K562 (cell line): Measurements from ENCODE around the gene FBXW7. TPM values are rescaled to one million over a fixed set of nuclear protein-coding genes. Genes with fewer than 3 reads are reported as not detected.

Experiments
- ATAC-seq: fragments of 200-7000 bp; cut with Tn5 transposase; 3 replicates; pipeline ENCODE4 v1.9.1; 2020; ENCODE audit warnings: moderate library complexity
- BruUV-seq: library from RNA; stranded (reverse); fragments of 400-500 nt; replicated peaks from 2 replicates; lab custom pipeline; 2021; lab: Mats Ljungman, UMichigan
- CTCF ChIA-PET: fragments of 300-600 bp; formaldehyde crosslinking; extraction: SDS; loops from one replicate; lab custom pipeline; 2021; ENCODE audit warnings: low intra/inter-chr PET ratio; lab: Yijun Ruan, JAX
- POLR2A ChIA-PET: fragments of 300-600, 350-650 bp; sonication (Branson Sonifier 250); formaldehyde crosslinking; extraction: SDS; loops from one replicate; lab custom pipeline; 2021; ENCODE audit warnings: antibody characterized with exemption, inconsistent platforms; lab: Yijun Ruan, JAX
- DNase-seq, 4 experiments: peaks; one replicate each; pipeline versions ENCODE4 v3.0.0 to v3.0.0-alpha.2; 2011 to 2018; ENCODE audit warnings: low spot score in 3 of 4, mixed read lengths in 3 of 4; ENCODE audit errors: extremely low read depth in 1 of 4
- FAIRE-seq: peaks from 2 replicates; lab custom pipeline; 2011; peaks lifted over from hg19 to GRCh38; lab: Jason Lieb, UNC
- H2AFZ ChIP-seq: 2 replicates; pipeline ENCODE4 v1.6.0; 2011; ENCODE audit warnings: low read depth, low read length, control low read depth, inconsistent platforms
- H3K27ac ChIP-seq: fragments of 200-600 bp; 3 replicates; pipeline ENCODE4 v1.8.0; 2011; ENCODE audit warnings: low read depth, mild to moderate bottlenecking, control low read depth, inconsistent platforms, low read length, moderate library complexity, mixed read lengths; ENCODE audit errors: extremely low read depth
- H3K27me3 ChIP-seq, 2 experiments: fragments of 300-600 bp in 1 of 2; 2 replicates in 1 of 2; 3 replicates in 1 of 2; pipeline versions ENCODE4 v1.6.0 to v1.8.0; 2011; ENCODE audit warnings: inconsistent platforms in 2 of 2, low read length in 2 of 2, mild to moderate bottlenecking in 1 of 2, mixed read lengths in 1 of 2, moderate library complexity in 1 of 2; ENCODE audit not compliant: control insufficient read depth in 2 of 2, insufficient read depth in 2 of 2
- H3K36me3 ChIP-seq: fragments of 300-600 bp; 3 replicates; pipeline ENCODE4 v1.8.0; 2011; ENCODE audit warnings: mild to moderate bottlenecking, low read length, inconsistent platforms; ENCODE audit not compliant: control insufficient read depth, insufficient read depth
- H3K4me1 ChIP-seq, 2 experiments: fragments of 200-600 bp in 1 of 2; replicated peaks in 1 of 2; 2 replicates in 1 of 2; 3 replicates in 1 of 2; pipeline versions ENCODE4 v1.5.1 to v1.8.0; 2011; ENCODE audit warnings: inconsistent platforms in 2 of 2, low read length in 2 of 2, mild to moderate bottlenecking in 1 of 2, mixed read lengths in 1 of 2, moderate library complexity in 1 of 2; ENCODE audit not compliant: control insufficient read depth in 2 of 2, insufficient read depth in 2 of 2
- H3K4me2 ChIP-seq: 2 replicates; pipeline ENCODE4 v1.6.1; 2011; ENCODE audit warnings: low read length, control low read depth, inconsistent platforms, mixed read lengths; ENCODE audit not compliant: insufficient read depth
- H3K4me3 ChIP-seq: fragments of 200-600 bp; sonication (generic), shearing (Covaris generic); 2 replicates; pipeline ENCODE4 v1.5.1; 2016; ENCODE audit warnings: control low read depth, inconsistent platforms
- H3K79me2 ChIP-seq: fragments of 200-600 bp; 3 replicates; pipeline ENCODE4 v1.8.0; 2011; ENCODE audit warnings: low read length, inconsistent platforms; ENCODE audit not compliant: control insufficient read depth, insufficient read depth
- H3K9ac ChIP-seq, 2 experiments: 2 replicates each; pipeline versions ENCODE4 v1.6.0 to v1.6.1; 2011; ENCODE audit warnings: low read depth in 2 of 2, low read length in 2 of 2, control low read depth in 1 of 2, inconsistent platforms in 1 of 2, mild to moderate bottlenecking in 1 of 2, mixed read lengths in 1 of 2; ENCODE audit not compliant: insufficient read depth in 1 of 2
- H3K9me1 ChIP-seq: one replicate; pipeline ENCODE4 v1.6.0; 2011; ENCODE audit warnings: inconsistent platforms, mild to moderate bottlenecking, low read length, moderate library complexity; ENCODE audit not compliant: control insufficient read depth, insufficient read depth
- H3K9me3 ChIP-seq: replicated peaks from 2 replicates; pipeline ENCODE4 v1.5.1; 2011; ENCODE audit warnings: low read depth, low read length, inconsistent platforms; ENCODE audit not compliant: control insufficient read depth, insufficient read depth
- H4K20me1 ChIP-seq: replicated peaks from 2 replicates; pipeline ENCODE4 v1.6.1; 2011; ENCODE audit warnings: low read length, inconsistent platforms, mixed read lengths; ENCODE audit not compliant: control insufficient read depth, insufficient read depth
- ARID1B ChIP-seq: fragments of 450-650 bp; IDR thresholded peaks from 2 replicates; pipeline ENCODE4 v1.6.1; 2016; ENCODE audit warnings: antibody characterized with exemption, mild to moderate bottlenecking, inconsistent platforms
- BHLHE40 ChIP-seq: IDR thresholded peaks from 2 replicates; pipeline ENCODE4 v1.6.1; 2011; ENCODE audit warnings: low read length, improper control_type of control experiment
- EZH2 ChIP-seq: IDR thresholded peaks from 2 replicates; pipeline ENCODE4 v1.6.1; 2012; ENCODE audit warnings: low read depth, mild to moderate bottlenecking, inconsistent platforms, low read length, borderline replicate concordance
- FIP1L1 ChIP-seq: fragments of 200-400 bp; formaldehyde crosslinking; IDR thresholded peaks from 2 replicates; pipeline ENCODE4 v1.6.1; 2018; ENCODE audit warnings: mild to moderate bottlenecking, low read depth, low read length; ENCODE audit not compliant: poor library complexity, severe bottlenecking
- FUS ChIP-seq: fragments of 200-400 bp; formaldehyde crosslinking; optimal IDR thresholded peaks from 2 replicates; pipeline ENCODE3; 2017; ENCODE audit warnings: low read depth, low read length
- GABPB2 ChIP-seq: fragments of 250-450 bp; sonication (Bioruptor Pico); conservative IDR thresholded peaks from 2 replicates; pipeline ENCODE4 v1.5.1; 2021; ENCODE audit warnings: mild to moderate bottlenecking
- HEY1 ChIP-seq: fragments of 250-450 bp; sonication (Bioruptor Pico); IDR thresholded peaks from 2 replicates; pipeline ENCODE4 v1.5.0; 2020; ENCODE audit warnings: mild to moderate bottlenecking, moderate library complexity, borderline replicate concordance
- HINFP ChIP-seq: fragments of 450-650 bp; conservative IDR thresholded peaks from 2 replicates; pipeline ENCODE4 v1.6.1; 2016; ENCODE audit warnings: missing genetic modification characterization, low read depth, mild to moderate bottlenecking, control low read depth, missing compliant biosample characterization
- IRF9 ChIP-seq: fragments of 450-650 bp; IDR thresholded peaks from 2 replicates; pipeline ENCODE4 v1.6.1; 2016; ENCODE audit warnings: missing biosample characterization, missing genetic modification characterization
- MBD2 ChIP-seq: sonication (generic); IDR thresholded peaks from 2 replicates; pipeline ENCODE4 v1.6.1; 2016; ENCODE audit warnings: low read depth, borderline replicate concordance
- MLX ChIP-seq, 2 experiments: fragments of 450-650 bp in 1 of 2; sonication (generic) in 1 of 2; formaldehyde crosslinking; conservative IDR thresholded peaks; 2 replicates each; pipeline versions ENCODE4 v1.4.0 to v1.8.1; 2020 to 2022; ENCODE audit warnings: mild to moderate bottlenecking in 1 of 2, missing genetic modification reagents in 1 of 2
- NCOA1 ChIP-seq: fragments of 450-650 bp; IDR thresholded peaks from 2 replicates; pipeline ENCODE4 v1.6.1; 2016; ENCODE audit warnings: low read depth
- NR1H2 ChIP-seq: sonication (generic); formaldehyde crosslinking; IDR thresholded peaks from 2 replicates; pipeline ENCODE4 v1.4.0; 2020; ENCODE audit warnings: mild to moderate bottlenecking, missing genetic modification reagents
- POLR2G ChIP-seq: fragments of 200-400 bp; formaldehyde crosslinking; IDR thresholded peaks from 2 replicates; pipeline ENCODE4 v1.6.1; 2017; ENCODE audit warnings: low read depth, mild to moderate bottlenecking, antibody characterized with exemption, low read length, moderate library complexity
- POLR2H ChIP-seq: IDR thresholded peaks from 2 replicates; pipeline ENCODE4 v1.6.1; 2016; ENCODE audit warnings: missing genetic modification characterization, low read depth, mild to moderate bottlenecking, control low read depth, missing compliant biosample characterization, moderate library complexity
- POU5F1 ChIP-seq: fragments of 150-350 bp; IDR thresholded peaks from 2 replicates; pipeline ENCODE4 v1.6.1; 2014; ENCODE audit warnings: borderline replicate concordance, low read length, low read depth, mild to moderate bottlenecking; ENCODE audit not compliant: partially characterized antibody
- SMARCC2 ChIP-seq: fragments of 450-650 bp; IDR thresholded peaks from 2 replicates; pipeline ENCODE4 v1.6.1; 2017; ENCODE audit warnings: antibody characterized with exemption, moderate library complexity, mild to moderate bottlenecking, low read depth
- TCF7 ChIP-seq: sonication (generic); IDR thresholded peaks from 2 replicates; pipeline ENCODE4 v1.6.1; 2016; ENCODE audit warnings: antibody characterized with exemption, borderline replicate concordance
- ZEB2 ChIP-seq: fragments of 450-650 bp; IDR thresholded peaks from 2 replicates; pipeline ENCODE4 v1.6.1; 2016
- ZNF766 ChIP-seq: fragments of 200-800 bp; sonication (Bioruptor generic); conservative IDR thresholded peaks from 2 replicates; pipeline ENCODE4 v1.6.1; 2016; ENCODE audit warnings: missing genetic modification characterization, missing compliant biosample characterization
- WGBS: fragments of 100-300 bp; shearing (Covaris generic); methylation state at CpG from one replicate; pipeline ENCODE4 v1.1.6; 2016; ENCODE audit warnings: low coverage, mixed read lengths; ENCODE audit not compliant: insufficient coverage; ENCODE audit errors: missing lambda C conversion rate; 5-methylcytosine and 5-hydroxymethylcytosine counted together
- in situ Hi-C: fragments of 300-500 bp; cut with MboI; formaldehyde crosslinking; loops from 4 replicates; pipeline ENCODE4 v1.15.0; 2018; ENCODE audit warnings: inconsistent platforms, mixed read lengths
- intact Hi-C: fragments of 100-400 bp; cut with micrococcal nuclease; formaldehyde crosslinking; loops from 2 replicates; pipeline ENCODE4 v1.14.2; 2022
- polyA plus RNA-seq, 8 experiments: library from polyadenylated mRNA; depleted of rRNA in 4 of 8; stranded (reverse) in 5 of 8; unstranded in 3 of 8; fragments of >200 nt; fragmentation: Nextera tagmentation in 2 of 8; fragmentation: Illumina TruSeq in 1 of 8; extraction: Ambion mirVana in 2 of 8; extraction: Trizol in 1 of 8; gene quantifications; 2 replicates each; pipeline versions ENCODE4 v1.2.1 to v1.2.3, GENCODE V29; 2011 to 2014; ENCODE audit warnings: inconsistent platforms in 1 of 8, missing spikeins in 1 of 8
- total RNA-seq, 7 experiments: library from RNA; depleted of rRNA in 6 of 7; stranded (reverse); fragments of >200 nt in 6 of 7; fragmentation: Illumina TruSeq in 2 of 7; extraction: Trizol in 2 of 7; gene quantifications; 2 replicates each; pipeline versions ENCODE4 v1.2.1 to v1.2.3, GENCODE V29; 2011 to 2021; ENCODE audit warnings: low replicate concordance in 1 of 7

The FBXW7 gene
- total and polyA plus RNA-seq, 9 of the 15 experiments (the other 6 are each of a cell fraction or from before 2014, with no cell fraction given), result 6.8 to 44.2 (median 16.4) TPM

- intact Hi-C loops (loop anchor here (5.0 to 10.0 kb wide), 2 partner anchors 33 to 661 kb away; no protein-coding TSS in a partner anchor), in situ Hi-C loops (no loop called here)
- H4K20me1 ChIP-seq, result no peaks in the 10 kb centered on the region
- H2AFZ ChIP-seq, result no peak overlapping the region
- no TSS peak for BruUV-seq
- no peaks in the 10 kb centered on the region for H3K36me3 ChIP-seq
- H3K27ac ChIP-seq, result no peak overlapping the region
- H3K9ac ChIP-seq, result no peak overlapping the region
- no peak for DNase-seq
- CTCF ChIA-PET, result no interaction called here
- 10% methylated on average over 5 of the region's 5 CpGs for WGBS
- H3K79me2 ChIP-seq, result peaks cover 13% of the 10 kb centered on the region; the same call in 2 of the 3 replicates
- H3K4me3 ChIP-seq, result no peak overlapping the region
- no peak for ATAC-seq
- no peaks in the 10 kb centered on the region for H3K9me1 ChIP-seq
- no peak for FAIRE-seq
- POLR2A ChIA-PET, result no interaction called here
- H3K9me3 ChIP-seq, result no peaks in the 10 kb centered on the region
- H3K4me2 ChIP-seq, result no peak overlapping the region
- H3K27me3 ChIP-seq, result no peaks in the 10 kb centered on the region
- no peaks in the 10 kb centered on the region; a peak in 3 of 5 replicates for H3K4me1 ChIP-seq
- TF ChIP-seq HEY1 (no peak), POLR2H (0 out of 2 replicates have a peak, but pooled peaks have one; percentile 26), FUS (no peak), IRF9 (tag) (no peak), NCOA1 (no peak), ZEB2 (0 out of 2 replicates have a peak, but pooled peaks have one; percentile 20), ZNF766 (CRISPR knock-in tag) (peak; percentile 43; the same call in 1 of the 2 replicates), BHLHE40 (no peak), SMARCC2 (no peak), HINFP (tag) (no peak), MBD2 (no peak), MLX (CRISPR knock-in tag; conservative IDR thresholded peaks at IDR 0.05) (no peak), TCF7 (no peak), ARID1B (peak; percentile 35; the same call in 1 of the 2 replicates), POLR2G (no peak), EZH2 (no peak), POU5F1 (no peak), GABPB2 (no peak), FIP1L1 (no peak), NR1H2 (CRISPR knock-in tag) (no peak)
These were observed 71.7 kb downstream of the FBXW7 start for GRCh38 chr4:152464030-152464823.
